WTC11 (cell line): ENCODE measurements around the gene CD164. TPM values are rescaled to one million over a fixed set of nuclear protein-coding genes. Genes with fewer than 3 reads are reported as not detected.

Source experiments
- ATAC-seq: fragments of 200-7000 bp; cut with Tn5 transposase; 2 replicates; pipeline ENCODE4 v1.10.0; 2021; ENCODE audit warnings: mild to moderate bottlenecking, moderate library complexity
- CTCF ChIA-PET: fragments of 300-600 bp; sonication (Branson Sonifier 250); formaldehyde crosslinking; loops from one replicate; lab custom pipeline; 2021; ENCODE audit warnings: antibody characterized with exemption; lab: Charles Lee
- POLR2A ChIA-PET: fragments of 350-600 bp; sonication (Branson Sonifier 250); formaldehyde crosslinking; loops from one replicate; lab custom pipeline; 2021; ENCODE audit warnings: antibody characterized with exemption; lab: Charles Lee
- DNase-seq: peaks from one replicate; pipeline ENCODE4 v3.0.0; 2021; ENCODE audit warnings: low spot score
- H3K27ac Mint-ChIP-seq: 2 replicates; pipeline ENCODE4 v1.8.0; 2021; ENCODE audit warnings: mixed read lengths
- H3K27me3 Mint-ChIP-seq: 2 replicates; pipeline ENCODE4 v1.8.0; 2021; ENCODE audit warnings: low read depth, mild to moderate bottlenecking, moderate library complexity, mixed read lengths
- H3K36me3 Mint-ChIP-seq: 2 replicates; pipeline ENCODE4 v1.8.0; 2021; ENCODE audit warnings: mixed read lengths
- H3K4me1 Mint-ChIP-seq: 2 replicates; pipeline ENCODE4 v1.8.0; 2022; ENCODE audit warnings: mixed read lengths
- H3K4me3 Mint-ChIP-seq: 2 replicates; pipeline ENCODE4 v1.8.0; 2021; ENCODE audit warnings: mild to moderate bottlenecking, moderate library complexity, mixed read lengths
- H3K9me3 Mint-ChIP-seq: 2 replicates; pipeline ENCODE4 v1.8.0; 2021; ENCODE audit warnings: mixed read lengths
- EMX1 ChIP-seq: fragments of 250-450 bp; sonication (Bioruptor Pico); IDR thresholded peaks from 2 replicates; pipeline ENCODE4 v1.8.0; 2021; ENCODE audit warnings: mild to moderate bottlenecking
- FOXJ3 ChIP-seq: sonication (generic); formaldehyde crosslinking; IDR thresholded peaks from 2 replicates; pipeline ENCODE4 v1.9.0; 2021; ENCODE audit warnings: missing genetic modification reagents, mild to moderate bottlenecking, borderline replicate concordance
- FOXP1 ChIP-seq: sonication (generic); formaldehyde crosslinking; IDR thresholded peaks from 2 replicates; pipeline ENCODE4 v1.8.0; 2022; ENCODE audit warnings: missing genetic modification reagents, mild to moderate bottlenecking, moderate library complexity, borderline replicate concordance
- GABPB1 ChIP-seq: sonication (generic); formaldehyde crosslinking; IDR thresholded peaks from 2 replicates; pipeline ENCODE4 v1.8.1; 2023; ENCODE audit warnings: mild to moderate bottlenecking, missing genetic modification reagents
- HMGA2 ChIP-seq: fragments of 250-450 bp; sonication (Bioruptor Pico); IDR thresholded peaks from 2 replicates; pipeline ENCODE4 v1.4.0; 2021; ENCODE audit warnings: mild to moderate bottlenecking, moderate library complexity
- JAZF1 ChIP-seq: fragments of 250-450 bp; sonication (Bioruptor Pico); IDR thresholded peaks from 2 replicates; pipeline ENCODE4 v1.9.0; 2021; ENCODE audit warnings: moderate library complexity, mild to moderate bottlenecking, inconsistent platforms
- NFE2L1 ChIP-seq: sonication (generic); formaldehyde crosslinking; IDR thresholded peaks from 2 replicates; pipeline ENCODE4 v1.8.1; 2023; ENCODE audit warnings: missing genetic modification reagents
- NR2C2 ChIP-seq: sonication (generic); formaldehyde crosslinking; IDR thresholded peaks from 2 replicates; pipeline ENCODE4 v1.8.0; 2022; ENCODE audit warnings: mild to moderate bottlenecking, missing genetic modification reagents
- SP1 ChIP-seq: sonication (generic); formaldehyde crosslinking; conservative IDR thresholded peaks from 2 replicates; pipeline ENCODE4 v1.8.1; 2022; ENCODE audit warnings: missing genetic modification reagents
- ZNF232 ChIP-seq: sonication (generic); formaldehyde crosslinking; IDR thresholded peaks from 2 replicates; pipeline ENCODE4 v1.8.0; 2022; ENCODE audit warnings: mild to moderate bottlenecking, missing genetic modification reagents
- ZNF671 ChIP-seq: fragments of 250-450 bp; sonication (Bioruptor Pico); IDR thresholded peaks from 2 replicates; pipeline ENCODE4 v1.8.0; 2021; ENCODE audit warnings: mild to moderate bottlenecking
- total RNA-seq: library from RNA; stranded (reverse); gene quantifications from 3 replicates; pipeline ENCODE4 v1.2.3, GENCODE V29; 2021
- TF ChIP-seq, protein P1 (sequence below): sonication (generic); formaldehyde crosslinking; IDR thresholded peaks from 2 replicates; pipeline ENCODE4 v1.8.1; 2023; ENCODE audit warnings: mild to moderate bottlenecking, missing genetic modification reagents
- TF ChIP-seq, protein P2 (sequence below): fragments of 250-450 bp; sonication (Bioruptor Pico); IDR thresholded peaks from 2 replicates; pipeline ENCODE4 v1.9.0; 2021; ENCODE audit warnings: mild to moderate bottlenecking, borderline replicate concordance
- TF ChIP-seq, protein P3 (sequence below): sonication (generic); formaldehyde crosslinking; IDR thresholded peaks from 2 replicates; pipeline ENCODE4 v1.8.0; 2023; ENCODE audit warnings: missing genetic modification reagents, mild to moderate bottlenecking, borderline replicate concordance
- TF ChIP-seq, protein P4 (sequence below): fragments of 250-450 bp; sonication (Bioruptor Pico); IDR thresholded peaks from 2 replicates; pipeline ENCODE4 v1.9.0; 2021; ENCODE audit warnings: mild to moderate bottlenecking
- TF ChIP-seq, protein P5 (sequence below): sonication (generic); formaldehyde crosslinking; IDR thresholded peaks from 2 replicates; pipeline ENCODE4 v1.8.1; 2022; ENCODE audit warnings: mild to moderate bottlenecking, moderate library complexity, missing genetic modification reagents
- TF ChIP-seq, protein P6 (sequence below): sonication (generic); formaldehyde crosslinking; conservative IDR thresholded peaks from 2 replicates; pipeline ENCODE4 v1.8.1; 2022; ENCODE audit warnings: mild to moderate bottlenecking, missing genetic modification reagents
- TF ChIP-seq, protein P7 (sequence below): sonication (generic); formaldehyde crosslinking; IDR thresholded peaks from 2 replicates; pipeline ENCODE4 v1.8.0; 2023; ENCODE audit warnings: mild to moderate bottlenecking, missing genetic modification reagents
- TF ChIP-seq, protein P8 (sequence below): fragments of 200-600 bp; IDR thresholded peaks from 2 replicates; pipeline ENCODE4 v1.8.0; 2022; ENCODE audit warnings: antibody characterized with exemption

The CD164 gene
- total RNA-seq, 1 experiment from 2014 or later: 74.9 TPM

DNA sequence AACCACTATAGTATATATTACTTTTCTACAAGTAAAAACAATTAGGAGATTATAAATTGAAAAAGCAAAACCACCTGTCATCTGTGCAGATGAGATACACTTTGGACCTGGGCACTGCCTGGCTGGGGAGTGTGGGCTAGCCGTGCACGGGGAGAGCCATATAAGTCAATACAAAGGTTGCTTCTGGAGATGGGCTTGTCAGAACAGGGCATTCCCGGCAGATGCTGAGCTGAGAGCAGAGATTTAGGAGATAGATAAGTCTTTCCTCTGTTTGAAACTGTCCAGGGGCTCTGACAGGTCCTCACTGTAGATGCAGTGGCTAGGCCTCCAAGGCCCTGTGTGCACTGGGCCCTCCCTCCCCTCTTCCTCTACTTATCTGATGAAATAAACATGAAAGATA lies 34.5 kb downstream of the CD164 start:
- no peaks in the 10 kb centered on the region for H3K27me3 Mint-ChIP-seq
- no peaks in the 10 kb centered on the region for H3K36me3 Mint-ChIP-seq
- no peaks in the 10 kb centered on the region for H3K9me3 Mint-ChIP-seq
- H3K27ac Mint-ChIP-seq: no peak overlapping the region
- peaks cover 8% of the 10 kb centered on the region for H3K4me1 Mint-ChIP-seq
- POLR2A ChIA-PET: no interaction called here
- TF ChIP-seq EMX1 (CRISPR knock-in tag) (no peak), JAZF1 (CRISPR knock-in tag) (no peak), FOXJ3 (CRISPR knock-in tag) (no peak), NFE2L1 (CRISPR knock-in tag) (no peak), NR2C2 (CRISPR knock-in tag) (no peak), SP1 (CRISPR knock-in tag) (no peak), FOXP1 (no peak), GABPB1 (CRISPR knock-in tag) (no peak), ZNF232 (no peak)
- TF ChIP-seq, protein P1, sequence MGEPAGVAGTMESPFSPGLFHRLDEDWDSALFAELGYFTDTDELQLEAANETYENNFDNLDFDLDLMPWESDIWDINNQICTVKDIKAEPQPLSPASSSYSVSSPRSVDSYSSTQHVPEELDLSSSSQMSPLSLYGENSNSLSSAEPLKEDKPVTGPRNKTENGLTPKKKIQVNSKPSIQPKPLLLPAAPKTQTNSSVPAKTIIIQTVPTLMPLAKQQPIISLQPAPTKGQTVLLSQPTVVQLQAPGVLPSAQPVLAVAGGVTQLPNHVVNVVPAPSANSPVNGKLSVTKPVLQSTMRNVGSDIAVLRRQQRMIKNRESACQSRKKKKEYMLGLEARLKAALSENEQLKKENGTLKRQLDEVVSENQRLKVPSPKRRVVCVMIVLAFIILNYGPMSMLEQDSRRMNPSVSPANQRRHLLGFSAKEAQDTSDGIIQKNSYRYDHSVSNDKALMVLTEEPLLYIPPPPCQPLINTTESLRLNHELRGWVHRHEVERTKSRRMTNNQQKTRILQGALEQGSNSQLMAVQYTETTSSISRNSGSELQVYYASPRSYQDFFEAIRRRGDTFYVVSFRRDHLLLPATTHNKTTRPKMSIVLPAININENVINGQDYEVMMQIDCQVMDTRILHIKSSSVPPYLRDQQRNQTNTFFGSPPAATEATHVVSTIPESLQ (CRISPR knock-in tag): no peak
- TF ChIP-seq, protein P2, sequence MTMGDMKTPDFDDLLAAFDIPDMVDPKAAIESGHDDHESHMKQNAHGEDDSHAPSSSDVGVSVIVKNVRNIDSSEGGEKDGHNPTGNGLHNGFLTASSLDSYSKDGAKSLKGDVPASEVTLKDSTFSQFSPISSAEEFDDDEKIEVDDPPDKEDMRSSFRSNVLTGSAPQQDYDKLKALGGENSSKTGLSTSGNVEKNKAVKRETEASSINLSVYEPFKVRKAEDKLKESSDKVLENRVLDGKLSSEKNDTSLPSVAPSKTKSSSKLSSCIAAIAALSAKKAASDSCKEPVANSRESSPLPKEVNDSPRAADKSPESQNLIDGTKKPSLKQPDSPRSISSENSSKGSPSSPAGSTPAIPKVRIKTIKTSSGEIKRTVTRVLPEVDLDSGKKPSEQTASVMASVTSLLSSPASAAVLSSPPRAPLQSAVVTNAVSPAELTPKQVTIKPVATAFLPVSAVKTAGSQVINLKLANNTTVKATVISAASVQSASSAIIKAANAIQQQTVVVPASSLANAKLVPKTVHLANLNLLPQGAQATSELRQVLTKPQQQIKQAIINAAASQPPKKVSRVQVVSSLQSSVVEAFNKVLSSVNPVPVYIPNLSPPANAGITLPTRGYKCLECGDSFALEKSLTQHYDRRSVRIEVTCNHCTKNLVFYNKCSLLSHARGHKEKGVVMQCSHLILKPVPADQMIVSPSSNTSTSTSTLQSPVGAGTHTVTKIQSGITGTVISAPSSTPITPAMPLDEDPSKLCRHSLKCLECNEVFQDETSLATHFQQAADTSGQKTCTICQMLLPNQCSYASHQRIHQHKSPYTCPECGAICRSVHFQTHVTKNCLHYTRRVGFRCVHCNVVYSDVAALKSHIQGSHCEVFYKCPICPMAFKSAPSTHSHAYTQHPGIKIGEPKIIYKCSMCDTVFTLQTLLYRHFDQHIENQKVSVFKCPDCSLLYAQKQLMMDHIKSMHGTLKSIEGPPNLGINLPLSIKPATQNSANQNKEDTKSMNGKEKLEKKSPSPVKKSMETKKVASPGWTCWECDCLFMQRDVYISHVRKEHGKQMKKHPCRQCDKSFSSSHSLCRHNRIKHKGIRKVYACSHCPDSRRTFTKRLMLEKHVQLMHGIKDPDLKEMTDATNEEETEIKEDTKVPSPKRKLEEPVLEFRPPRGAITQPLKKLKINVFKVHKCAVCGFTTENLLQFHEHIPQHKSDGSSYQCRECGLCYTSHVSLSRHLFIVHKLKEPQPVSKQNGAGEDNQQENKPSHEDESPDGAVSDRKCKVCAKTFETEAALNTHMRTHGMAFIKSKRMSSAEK (CRISPR knock-in tag): no peak
- TF ChIP-seq, protein P3, sequence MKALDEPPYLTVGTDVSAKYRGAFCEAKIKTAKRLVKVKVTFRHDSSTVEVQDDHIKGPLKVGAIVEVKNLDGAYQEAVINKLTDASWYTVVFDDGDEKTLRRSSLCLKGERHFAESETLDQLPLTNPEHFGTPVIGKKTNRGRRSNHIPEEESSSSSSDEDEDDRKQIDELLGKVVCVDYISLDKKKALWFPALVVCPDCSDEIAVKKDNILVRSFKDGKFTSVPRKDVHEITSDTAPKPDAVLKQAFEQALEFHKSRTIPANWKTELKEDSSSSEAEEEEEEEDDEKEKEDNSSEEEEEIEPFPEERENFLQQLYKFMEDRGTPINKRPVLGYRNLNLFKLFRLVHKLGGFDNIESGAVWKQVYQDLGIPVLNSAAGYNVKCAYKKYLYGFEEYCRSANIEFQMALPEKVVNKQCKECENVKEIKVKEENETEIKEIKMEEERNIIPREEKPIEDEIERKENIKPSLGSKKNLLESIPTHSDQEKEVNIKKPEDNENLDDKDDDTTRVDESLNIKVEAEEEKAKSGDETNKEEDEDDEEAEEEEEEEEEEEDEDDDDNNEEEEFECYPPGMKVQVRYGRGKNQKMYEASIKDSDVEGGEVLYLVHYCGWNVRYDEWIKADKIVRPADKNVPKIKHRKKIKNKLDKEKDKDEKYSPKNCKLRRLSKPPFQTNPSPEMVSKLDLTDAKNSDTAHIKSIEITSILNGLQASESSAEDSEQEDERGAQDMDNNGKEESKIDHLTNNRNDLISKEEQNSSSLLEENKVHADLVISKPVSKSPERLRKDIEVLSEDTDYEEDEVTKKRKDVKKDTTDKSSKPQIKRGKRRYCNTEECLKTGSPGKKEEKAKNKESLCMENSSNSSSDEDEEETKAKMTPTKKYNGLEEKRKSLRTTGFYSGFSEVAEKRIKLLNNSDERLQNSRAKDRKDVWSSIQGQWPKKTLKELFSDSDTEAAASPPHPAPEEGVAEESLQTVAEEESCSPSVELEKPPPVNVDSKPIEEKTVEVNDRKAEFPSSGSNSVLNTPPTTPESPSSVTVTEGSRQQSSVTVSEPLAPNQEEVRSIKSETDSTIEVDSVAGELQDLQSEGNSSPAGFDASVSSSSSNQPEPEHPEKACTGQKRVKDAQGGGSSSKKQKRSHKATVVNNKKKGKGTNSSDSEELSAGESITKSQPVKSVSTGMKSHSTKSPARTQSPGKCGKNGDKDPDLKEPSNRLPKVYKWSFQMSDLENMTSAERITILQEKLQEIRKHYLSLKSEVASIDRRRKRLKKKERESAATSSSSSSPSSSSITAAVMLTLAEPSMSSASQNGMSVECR: no peak
- TF ChIP-seq, protein P4, sequence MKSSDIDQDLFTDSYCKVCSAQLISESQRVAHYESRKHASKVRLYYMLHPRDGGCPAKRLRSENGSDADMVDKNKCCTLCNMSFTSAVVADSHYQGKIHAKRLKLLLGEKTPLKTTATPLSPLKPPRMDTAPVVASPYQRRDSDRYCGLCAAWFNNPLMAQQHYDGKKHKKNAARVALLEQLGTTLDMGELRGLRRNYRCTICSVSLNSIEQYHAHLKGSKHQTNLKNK (CRISPR knock-in tag): no peak
- ATAC-seq: no peak
- DNase-seq: no peak
- CTCF ChIA-PET: no interaction called here
- H3K4me3 Mint-ChIP-seq: no peak overlapping the region

DNA sequence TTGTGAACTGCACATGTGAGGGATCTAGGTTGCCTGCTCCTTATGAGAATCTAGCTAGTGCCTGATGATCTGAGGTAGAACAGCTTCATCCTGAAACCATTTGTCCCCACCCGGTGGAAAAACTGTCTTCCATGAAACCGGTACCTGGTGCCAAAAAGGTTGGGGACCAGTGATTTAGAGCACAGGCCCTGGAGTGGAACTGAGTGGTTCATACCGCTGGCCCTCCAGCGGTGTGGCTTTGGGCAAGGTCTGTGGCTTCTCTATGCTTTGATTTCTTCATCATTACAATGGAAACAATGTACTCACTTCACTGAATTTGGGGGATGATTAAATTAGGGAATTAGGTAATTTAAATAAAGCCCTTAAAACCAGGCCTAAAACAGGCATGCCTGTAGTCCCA lies 36.3 kb downstream of the CD164 start:
- no peaks in the 10 kb centered on the region for H3K27me3 Mint-ChIP-seq
- H3K4me3 Mint-ChIP-seq: no peak overlapping the region
- H3K36me3 Mint-ChIP-seq: no peaks in the 10 kb centered on the region
- H3K9me3 Mint-ChIP-seq: no peaks in the 10 kb centered on the region
- DNase-seq (no peak), ATAC-seq (no peak)
- no peak overlapping the region; the same call in 1 of the 2 replicates for H3K27ac Mint-ChIP-seq
- POLR2A ChIA-PET: no interaction called here
- peaks cover 8% of the 10 kb centered on the region for H3K4me1 Mint-ChIP-seq
- CTCF ChIA-PET: interaction anchor here (1.5 kb wide), 1 partner anchor 37 kb away, joined by 4 read pairs; no protein-coding TSS in a partner anchor
- TF ChIP-seq HMGA2 (CRISPR knock-in tag) (no peak), ZNF671 (CRISPR knock-in tag) (no peak)
- TF ChIP-seq, protein P5, sequence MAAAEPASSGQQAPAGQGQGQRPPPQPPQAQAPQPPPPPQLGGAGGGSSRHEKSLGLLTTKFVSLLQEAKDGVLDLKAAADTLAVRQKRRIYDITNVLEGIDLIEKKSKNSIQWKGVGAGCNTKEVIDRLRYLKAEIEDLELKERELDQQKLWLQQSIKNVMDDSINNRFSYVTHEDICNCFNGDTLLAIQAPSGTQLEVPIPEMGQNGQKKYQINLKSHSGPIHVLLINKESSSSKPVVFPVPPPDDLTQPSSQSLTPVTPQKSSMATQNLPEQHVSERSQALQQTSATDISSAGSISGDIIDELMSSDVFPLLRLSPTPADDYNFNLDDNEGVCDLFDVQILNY (CRISPR knock-in tag): no peak
- TF ChIP-seq, protein P6, sequence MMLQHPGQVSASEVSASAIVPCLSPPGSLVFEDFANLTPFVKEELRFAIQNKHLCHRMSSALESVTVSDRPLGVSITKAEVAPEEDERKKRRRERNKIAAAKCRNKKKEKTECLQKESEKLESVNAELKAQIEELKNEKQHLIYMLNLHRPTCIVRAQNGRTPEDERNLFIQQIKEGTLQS (CRISPR knock-in tag): no peak
- TF ChIP-seq, protein P7, sequence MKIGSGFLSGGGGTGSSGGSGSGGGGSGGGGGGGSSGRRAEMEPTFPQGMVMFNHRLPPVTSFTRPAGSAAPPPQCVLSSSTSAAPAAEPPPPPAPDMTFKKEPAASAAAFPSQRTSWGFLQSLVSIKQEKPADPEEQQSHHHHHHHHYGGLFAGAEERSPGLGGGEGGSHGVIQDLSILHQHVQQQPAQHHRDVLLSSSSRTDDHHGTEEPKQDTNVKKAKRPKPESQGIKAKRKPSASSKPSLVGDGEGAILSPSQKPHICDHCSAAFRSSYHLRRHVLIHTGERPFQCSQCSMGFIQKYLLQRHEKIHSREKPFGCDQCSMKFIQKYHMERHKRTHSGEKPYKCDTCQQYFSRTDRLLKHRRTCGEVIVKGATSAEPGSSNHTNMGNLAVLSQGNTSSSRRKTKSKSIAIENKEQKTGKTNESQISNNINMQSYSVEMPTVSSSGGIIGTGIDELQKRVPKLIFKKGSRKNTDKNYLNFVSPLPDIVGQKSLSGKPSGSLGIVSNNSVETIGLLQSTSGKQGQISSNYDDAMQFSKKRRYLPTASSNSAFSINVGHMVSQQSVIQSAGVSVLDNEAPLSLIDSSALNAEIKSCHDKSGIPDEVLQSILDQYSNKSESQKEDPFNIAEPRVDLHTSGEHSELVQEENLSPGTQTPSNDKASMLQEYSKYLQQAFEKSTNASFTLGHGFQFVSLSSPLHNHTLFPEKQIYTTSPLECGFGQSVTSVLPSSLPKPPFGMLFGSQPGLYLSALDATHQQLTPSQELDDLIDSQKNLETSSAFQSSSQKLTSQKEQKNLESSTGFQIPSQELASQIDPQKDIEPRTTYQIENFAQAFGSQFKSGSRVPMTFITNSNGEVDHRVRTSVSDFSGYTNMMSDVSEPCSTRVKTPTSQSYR (CRISPR knock-in tag): no peak
- TF ChIP-seq, protein P8, sequence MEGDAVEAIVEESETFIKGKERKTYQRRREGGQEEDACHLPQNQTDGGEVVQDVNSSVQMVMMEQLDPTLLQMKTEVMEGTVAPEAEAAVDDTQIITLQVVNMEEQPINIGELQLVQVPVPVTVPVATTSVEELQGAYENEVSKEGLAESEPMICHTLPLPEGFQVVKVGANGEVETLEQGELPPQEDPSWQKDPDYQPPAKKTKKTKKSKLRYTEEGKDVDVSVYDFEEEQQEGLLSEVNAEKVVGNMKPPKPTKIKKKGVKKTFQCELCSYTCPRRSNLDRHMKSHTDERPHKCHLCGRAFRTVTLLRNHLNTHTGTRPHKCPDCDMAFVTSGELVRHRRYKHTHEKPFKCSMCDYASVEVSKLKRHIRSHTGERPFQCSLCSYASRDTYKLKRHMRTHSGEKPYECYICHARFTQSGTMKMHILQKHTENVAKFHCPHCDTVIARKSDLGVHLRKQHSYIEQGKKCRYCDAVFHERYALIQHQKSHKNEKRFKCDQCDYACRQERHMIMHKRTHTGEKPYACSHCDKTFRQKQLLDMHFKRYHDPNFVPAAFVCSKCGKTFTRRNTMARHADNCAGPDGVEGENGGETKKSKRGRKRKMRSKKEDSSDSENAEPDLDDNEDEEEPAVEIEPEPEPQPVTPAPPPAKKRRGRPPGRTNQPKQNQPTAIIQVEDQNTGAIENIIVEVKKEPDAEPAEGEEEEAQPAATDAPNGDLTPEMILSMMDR: no peak
